Fibroblast of lung (primary cell): Measurements from ENCODE around the gene SLC16A9.

ENCODE experiments used
- CTCF ChIP-seq, 2 donors: IDR thresholded peaks in 1 of 2; conservative IDR thresholded peaks in 1 of 2; 1 replicate in 1 of 2; 2 replicates in 1 of 2; pipeline ENCODE4 v1.5.1; 2011 to 2012; ENCODE audit warnings: low read length in 2 of 2, control low read depth in 1 of 2, inconsistent platforms in 1 of 2, low read depth in 1 of 2, mild to moderate bottlenecking in 1 of 2
- EZH2 ChIP-seq: IDR thresholded peaks from 2 replicates; pipeline ENCODE4 v1.5.1; 2012; ENCODE audit warnings: low read length, control low read depth, mild to moderate bottlenecking; ENCODE audit errors: missing control alignments

- TF ChIP-seq EZH2 (no peak), CTCF (conservative IDR thresholded peaks at IDR 0.05 in 1 of 2, IDR thresholded peaks at IDR 0.05 in 1 of 2; ENCODE audit: low read depth in 1 of 2, low read length in 2 of 2) (no peak)
Measured at GRCh38 chr10:59698326-59698725, 11.3 kb downstream of the SLC16A9 start.
